GM21528 (cell line): Measurements from ENCODE around the gene EPS8.

Source experiments
- ATAC-seq: cut with Tn5 transposase; IDR thresholded peaks from one replicate; pipeline ENCODE4 v1.9.1; 2021; ENCODE audit warnings: mild to moderate bottlenecking, moderate library complexity; ENCODE audit not compliant: unreplicated experiment, low FRiP score

Gene EPS8

GRCh38 chr12:15789220-15790171 lies at the start of gene EPS8:
EPS8 (minus strand) TSS chr12:15789388; CDS start chr12:15682951, 106,437 bp downstream.
- peak; percentile 79 for ATAC-seq

GRCh38 chr12:15837141-15837790 lies 48.1 kb upstream of the EPS8 start:
- ATAC-seq, result no peak

- no peak for ATAC-seq
These were observed 45.4 kb upstream of the EPS8 start for GRCh38 chr12:15834575-15834974.

- no peak for ATAC-seq
These were observed 42.3 kb upstream of the EPS8 start for GRCh38 chr12:15831315-15831978.

- no peak for ATAC-seq
These were observed 41.4 kb upstream of the EPS8 start for GRCh38 chr12:15830538-15830937.

GRCh38 chr12:15829949-15830348 lies 40.8 kb upstream of the EPS8 start:
- ATAC-seq, result no peak

- ATAC-seq, result no peak
These were observed 40.1 kb upstream of the EPS8 start for GRCh38 chr12:15829255-15829654.

- no peak for ATAC-seq
These were observed 37.9 kb upstream of the EPS8 start for GRCh38 chr12:15827136-15827535.

- ATAC-seq, result no peak
These were observed 35.3 kb upstream of the EPS8 start for GRCh38 chr12:15824516-15824915.

- no peak for ATAC-seq
These were observed 34.4 kb upstream of the EPS8 start for GRCh38 chr12:15823360-15824128.

- ATAC-seq, result no peak
These were observed 30.7 kb upstream of the EPS8 start for GRCh38 chr12:15819644-15820437.

- ATAC-seq, result no peak
These were observed 29.2 kb upstream of the EPS8 start for GRCh38 chr12:15818418-15818817.

GRCh38 chr12:15815730-15816129 lies 26.5 kb upstream of the EPS8 start:
- ATAC-seq, result no peak

GRCh38 chr12:15811214-15812127 lies 22.3 kb upstream of the EPS8 start:
- ATAC-seq, result no peak

GRCh38 chr12:15808652-15809051 lies 19.5 kb upstream of the EPS8 start:
- no peak for ATAC-seq

GRCh38 chr12:15808250-15808649 lies 19.1 kb upstream of the EPS8 start:
- no peak for ATAC-seq

- no peak for ATAC-seq
These were observed 17.6 kb upstream of the EPS8 start for GRCh38 chr12:15806826-15807225.
